IMR-90 (cell line): ENCODE data around the gene NTRK3.

Experiments used
- MAFK ChIP-seq: IDR thresholded peaks from 2 replicates; pipeline ENCODE4 v1.6.1; 2012; ENCODE audit warnings: low read depth, low read length, improper control_type of control experiment
- MAZ ChIP-seq: IDR thresholded peaks from 2 replicates; pipeline ENCODE4 v1.6.1; 2012; ENCODE audit warnings: low read depth, mild to moderate bottlenecking, low read length, improper control_type of control experiment, moderate library complexity, borderline replicate concordance
- NFE2L2 ChIP-seq: fragments of 150-350 bp; IDR thresholded peaks from 2 replicates; pipeline ENCODE4 v1.6.1; 2016; ENCODE audit warnings: low read depth, mild to moderate bottlenecking, low read length
- POLR2A ChIP-seq: IDR thresholded peaks from 2 replicates; pipeline ENCODE4 v1.6.1; 2012; ENCODE audit warnings: mild to moderate bottlenecking, low read depth, low read length
- RFX5 ChIP-seq: IDR thresholded peaks from 2 replicates; pipeline ENCODE4 v1.8.0; 2012; ENCODE audit warnings: low read depth, mild to moderate bottlenecking, low read length, moderate library complexity
- SMC3 ChIP-seq: fragments of 150-350 bp; IDR thresholded peaks from 2 replicates; pipeline ENCODE4 v1.6.1; 2016; ENCODE audit warnings: low read depth, mild to moderate bottlenecking, antibody characterized with exemption, low read length, moderate library complexity
- TF ChIP-seq, protein P1 (sequence below): conservative IDR thresholded peaks from 2 replicates; pipeline ENCODE4 v1.5.1; 2012; ENCODE audit warnings: mild to moderate bottlenecking, low read depth, low read length, improper control_type of control experiment
- TF ChIP-seq, protein P2 (sequence below): fragments of 150-350 bp; IDR thresholded peaks from 2 replicates; pipeline ENCODE4 v1.6.1; 2017; ENCODE audit warnings: mild to moderate bottlenecking, antibody characterized with exemption, low read length, low read depth

GRCh38 chr15:87829332-87830050 is 427.0 kb downstream of the NTRK3 start:
- TF ChIP-seq MAZ (no peak), POLR2A (no peak), SMC3 (no peak), NFE2L2 (no peak), RFX5 (no peak), MAFK (no peak)
- TF ChIP-seq, protein P1, sequence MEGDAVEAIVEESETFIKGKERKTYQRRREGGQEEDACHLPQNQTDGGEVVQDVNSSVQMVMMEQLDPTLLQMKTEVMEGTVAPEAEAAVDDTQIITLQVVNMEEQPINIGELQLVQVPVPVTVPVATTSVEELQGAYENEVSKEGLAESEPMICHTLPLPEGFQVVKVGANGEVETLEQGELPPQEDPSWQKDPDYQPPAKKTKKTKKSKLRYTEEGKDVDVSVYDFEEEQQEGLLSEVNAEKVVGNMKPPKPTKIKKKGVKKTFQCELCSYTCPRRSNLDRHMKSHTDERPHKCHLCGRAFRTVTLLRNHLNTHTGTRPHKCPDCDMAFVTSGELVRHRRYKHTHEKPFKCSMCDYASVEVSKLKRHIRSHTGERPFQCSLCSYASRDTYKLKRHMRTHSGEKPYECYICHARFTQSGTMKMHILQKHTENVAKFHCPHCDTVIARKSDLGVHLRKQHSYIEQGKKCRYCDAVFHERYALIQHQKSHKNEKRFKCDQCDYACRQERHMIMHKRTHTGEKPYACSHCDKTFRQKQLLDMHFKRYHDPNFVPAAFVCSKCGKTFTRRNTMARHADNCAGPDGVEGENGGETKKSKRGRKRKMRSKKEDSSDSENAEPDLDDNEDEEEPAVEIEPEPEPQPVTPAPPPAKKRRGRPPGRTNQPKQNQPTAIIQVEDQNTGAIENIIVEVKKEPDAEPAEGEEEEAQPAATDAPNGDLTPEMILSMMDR, result no peak
- TF ChIP-seq, protein P2, sequence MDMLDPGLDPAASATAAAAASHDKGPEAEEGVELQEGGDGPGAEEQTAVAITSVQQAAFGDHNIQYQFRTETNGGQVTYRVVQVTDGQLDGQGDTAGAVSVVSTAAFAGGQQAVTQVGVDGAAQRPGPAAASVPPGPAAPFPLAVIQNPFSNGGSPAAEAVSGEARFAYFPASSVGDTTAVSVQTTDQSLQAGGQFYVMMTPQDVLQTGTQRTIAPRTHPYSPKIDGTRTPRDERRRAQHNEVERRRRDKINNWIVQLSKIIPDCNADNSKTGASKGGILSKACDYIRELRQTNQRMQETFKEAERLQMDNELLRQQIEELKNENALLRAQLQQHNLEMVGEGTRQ, result no peak
